ENCODE data around the gene CTNS.

The CTNS gene

GRCh38 chr17:3636154-3636907, at the start of gene CTNS, which contains the start of gene SHPK:
CTNS (plus strand) TSS chr17:3636760; CDS start chr17:3640207, 3,447 bp downstream.
SHPK (minus strand) TSS chr17:3636250; CDS start chr17:3636219, 31 bp downstream.
- DNase-seq (ENCODE audit: low read depth): peak; percentile 59

DNA sequence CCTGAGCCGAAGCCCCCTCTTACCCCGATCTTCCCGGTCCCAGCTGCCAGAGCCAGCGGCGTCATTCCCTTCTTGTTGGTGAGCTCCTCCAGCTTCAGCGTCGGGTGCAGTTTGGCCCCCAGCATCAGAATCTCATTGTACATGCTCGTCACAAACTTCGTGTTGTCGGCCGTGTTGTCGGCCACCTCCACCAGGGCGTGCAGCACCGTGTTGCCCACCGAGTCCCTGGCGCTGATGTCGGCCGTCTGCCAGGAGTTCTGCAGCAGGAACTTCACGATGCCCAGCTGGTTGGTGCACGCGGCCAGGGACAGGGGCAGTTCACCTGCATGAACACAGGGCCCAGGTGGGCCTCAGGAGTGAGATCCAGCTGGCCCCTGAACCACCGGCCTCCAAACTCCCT, 46.8 kb upstream of the CTNS start:
- DNase-seq (ENCODE audit: low read depth): no peak

GRCh38 chr17:3590231-3590630, 46.3 kb upstream of the CTNS start:
- DNase-seq (ENCODE audit: low read depth): no peak

DNA sequence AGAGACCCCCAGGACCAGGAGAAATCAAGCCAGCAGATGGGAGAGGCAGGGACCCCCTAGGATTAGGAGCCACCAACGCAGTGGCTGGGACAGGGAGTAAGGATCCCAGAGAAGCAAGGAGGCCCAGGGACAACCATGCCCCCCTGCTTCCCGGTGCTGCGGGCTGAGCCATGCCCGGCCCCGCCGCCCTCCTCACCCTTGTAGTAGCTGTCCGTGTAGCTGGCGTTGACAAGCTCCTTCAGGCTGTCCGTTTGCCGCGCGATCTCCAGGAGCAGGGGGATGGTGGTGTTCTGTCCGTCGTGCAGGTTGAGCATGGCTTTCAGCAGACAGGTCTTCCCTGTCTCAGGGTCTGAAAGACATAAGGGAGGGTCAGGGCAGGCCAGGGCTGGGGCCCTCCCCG, 45.8 kb upstream of the CTNS start:
- DNase-seq (ENCODE audit: low read depth): no peak

DNA sequence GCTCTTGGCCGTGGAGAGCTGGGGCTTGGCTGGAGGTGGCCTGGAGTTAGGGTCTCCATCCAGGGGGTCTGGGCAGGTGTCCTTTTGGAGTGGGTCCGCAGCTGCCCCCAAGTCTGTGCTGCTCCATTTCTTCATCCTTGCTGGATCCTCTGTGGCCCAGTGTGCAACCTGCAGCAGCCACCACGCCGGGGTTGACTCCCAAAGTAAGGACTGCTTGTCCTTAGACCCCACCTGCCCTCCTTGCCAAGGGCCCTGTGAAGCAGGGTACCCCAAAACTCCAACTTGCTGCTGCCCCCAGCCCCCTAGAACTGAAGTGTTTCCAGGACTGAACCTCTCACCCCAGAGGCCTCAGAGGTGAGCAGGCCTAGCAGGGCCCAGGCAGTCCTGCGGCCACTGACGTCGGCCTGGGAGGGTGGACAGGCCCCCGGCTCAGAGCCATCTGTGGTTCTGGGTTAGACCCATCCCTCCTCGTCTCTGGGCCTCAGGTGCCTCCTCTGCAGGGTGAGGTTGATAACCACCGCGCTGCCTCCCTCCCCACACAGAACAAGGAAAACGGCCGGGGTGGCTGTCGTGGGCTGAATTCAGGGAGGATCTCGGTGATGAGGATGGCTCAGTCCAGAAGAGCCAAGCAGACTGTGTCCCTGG, 44.2 kb upstream of the CTNS start:
- no peak for DNase-seq (ENCODE audit: low read depth)

- DNase-seq (ENCODE audit: low read depth): no peak
Observed at GRCh38 chr17:3593384-3593783, 43.2 kb upstream of the CTNS start.

GRCh38 chr17:3594051-3594800, 42.3 kb upstream of the CTNS start:
- no peak for DNase-seq (ENCODE audit: low read depth)

DNA sequence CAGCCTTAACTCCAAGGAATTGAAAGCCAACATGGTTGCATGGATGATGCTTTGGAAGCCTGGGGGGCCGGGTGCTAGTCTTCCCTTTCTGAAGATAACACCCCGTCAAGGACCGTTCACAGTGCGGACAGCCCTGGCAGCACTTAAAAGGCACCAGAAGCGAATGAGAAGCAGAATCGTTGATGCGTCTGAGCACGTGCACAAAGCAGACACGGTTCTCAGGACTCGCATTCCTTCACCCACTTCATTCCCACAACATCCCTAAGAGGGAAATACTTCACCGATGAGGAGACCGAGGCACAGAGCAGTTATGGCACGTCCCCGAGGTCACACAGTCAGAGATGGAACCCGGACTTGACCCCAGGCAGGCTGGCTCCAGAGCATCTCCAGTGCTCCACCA, 41.6 kb upstream of the CTNS start:
- no peak for DNase-seq (ENCODE audit: low read depth)

DNA sequence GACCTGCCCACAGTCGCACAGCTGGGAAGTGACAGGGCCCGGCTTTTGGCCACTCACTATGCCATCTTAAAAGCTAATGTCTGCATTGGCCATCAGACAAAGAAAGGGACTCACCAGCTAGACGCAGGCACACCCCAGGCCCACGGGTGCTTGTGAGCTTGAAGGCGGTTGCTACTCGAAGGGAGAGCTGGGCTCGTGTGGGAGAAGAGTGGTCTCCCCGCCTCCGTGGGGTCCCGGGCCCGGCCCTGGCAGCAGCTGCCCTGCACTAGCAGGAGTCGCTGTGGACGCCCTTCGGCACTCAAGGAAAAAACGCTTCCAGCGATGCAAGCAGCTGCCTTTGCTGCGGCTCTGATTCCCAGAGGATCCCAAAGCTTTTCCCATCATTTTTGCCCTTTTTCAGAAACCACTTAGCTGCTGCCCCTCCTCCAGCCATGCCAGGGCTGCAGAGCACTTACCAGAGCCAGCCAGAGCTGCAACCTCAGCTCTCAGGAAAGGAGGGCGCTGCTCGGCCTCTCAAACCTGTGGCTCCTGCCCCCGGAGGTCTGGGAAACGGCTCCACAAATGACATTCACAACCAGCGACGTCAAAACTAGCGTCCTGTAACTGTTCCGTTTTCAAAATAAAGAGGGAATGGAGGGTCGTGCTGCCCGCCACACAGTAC, 39.6 kb upstream of the CTNS start:
- no peak for DNase-seq (ENCODE audit: low read depth)

DNA sequence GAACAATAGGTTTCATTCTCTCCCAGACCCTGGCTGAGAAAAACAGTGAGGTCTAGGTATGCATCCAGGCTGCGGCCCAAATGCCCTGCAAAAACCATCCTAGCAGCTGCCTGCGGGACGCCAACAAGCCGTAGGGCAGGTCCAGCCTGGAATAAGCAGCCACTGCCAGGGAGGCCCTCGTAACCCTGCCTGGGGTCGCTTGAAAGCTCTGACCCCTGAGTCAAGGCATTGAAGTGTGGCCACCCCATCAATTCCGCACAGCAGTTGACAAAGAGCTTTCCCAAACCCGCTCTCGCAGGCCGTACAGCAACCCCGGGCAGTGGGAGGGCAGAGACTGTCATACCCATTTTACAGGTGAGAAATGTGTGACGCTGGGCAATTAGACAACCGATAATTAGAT, 38.5 kb upstream of the CTNS start:
- DNase-seq (ENCODE audit: low read depth): no peak

DNA sequence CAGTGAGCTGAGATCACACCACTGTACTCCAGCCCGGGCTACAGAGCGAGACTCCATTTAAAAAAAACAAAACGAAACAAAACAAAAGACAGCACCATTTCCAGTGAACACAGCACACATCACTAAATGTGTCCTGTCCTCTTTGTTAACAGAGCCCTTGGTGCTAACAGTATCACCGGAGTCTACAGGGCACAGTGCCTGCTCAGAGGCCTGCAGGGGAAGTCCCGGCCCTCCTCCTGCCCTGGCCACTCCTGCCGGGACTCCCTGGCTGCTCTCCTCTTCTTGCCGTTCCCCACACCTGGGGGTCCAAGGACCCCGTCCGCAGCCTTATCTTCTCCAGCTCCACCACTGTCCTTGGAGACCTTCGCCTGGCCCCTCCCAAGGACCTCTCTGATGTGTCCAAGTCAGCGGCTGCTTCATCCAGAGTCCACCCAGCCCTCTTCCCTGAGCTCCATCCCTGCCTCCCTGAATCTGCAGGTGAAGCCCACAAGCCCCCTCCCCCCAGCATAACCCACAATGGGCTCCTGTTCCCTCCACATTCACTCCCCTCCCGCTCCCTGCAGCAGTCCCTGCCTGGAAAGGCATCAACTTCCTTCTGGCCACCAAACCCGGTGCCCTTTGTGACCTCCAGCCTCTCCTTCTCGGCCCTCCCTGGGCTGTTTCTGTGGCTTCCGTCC, 35.9 kb upstream of the CTNS start:
- no peak for DNase-seq (ENCODE audit: low read depth)

- DNase-seq (ENCODE audit: low read depth): peak; percentile 2
Observed at GRCh38 chr17:3602499-3602898, 34.1 kb upstream of the CTNS start.

DNA sequence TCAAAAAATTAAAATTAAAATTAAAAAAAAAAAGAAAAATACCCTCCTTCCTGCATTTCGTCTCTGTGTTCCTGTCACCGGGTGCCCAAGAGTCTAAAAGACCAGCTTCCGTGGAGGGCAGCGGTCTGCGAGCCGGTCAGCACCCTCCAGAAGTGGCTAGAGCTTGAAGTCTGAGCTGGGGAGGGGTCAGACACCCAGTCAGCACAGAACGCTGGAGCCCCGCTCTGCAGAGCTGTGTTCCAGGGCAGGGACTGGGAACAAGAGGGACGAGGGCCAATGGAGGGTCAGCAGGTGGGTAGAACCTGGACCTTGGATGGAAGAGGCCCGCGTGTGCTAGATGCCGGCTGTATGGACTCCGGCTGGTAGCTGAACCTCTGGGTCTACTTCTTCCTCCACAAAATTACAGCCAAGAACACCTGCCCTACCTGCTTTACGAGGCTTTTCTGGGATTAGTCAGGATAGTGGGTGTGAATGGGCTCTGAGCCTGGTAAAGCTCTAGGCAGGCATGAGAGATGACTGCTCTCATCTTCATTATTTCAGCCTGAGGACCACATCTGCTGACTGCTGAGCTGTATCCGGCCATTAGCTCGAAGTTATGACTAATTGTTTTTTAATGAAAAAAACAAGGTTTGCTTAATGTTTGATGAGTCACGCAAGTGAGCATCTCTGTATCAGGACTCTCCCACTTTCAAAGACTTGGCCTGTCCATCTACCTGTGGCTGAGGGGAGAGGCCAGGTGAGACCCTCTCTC, 33.3 kb upstream of the CTNS start:
- DNase-seq (ENCODE audit: low read depth): no peak

DNA sequence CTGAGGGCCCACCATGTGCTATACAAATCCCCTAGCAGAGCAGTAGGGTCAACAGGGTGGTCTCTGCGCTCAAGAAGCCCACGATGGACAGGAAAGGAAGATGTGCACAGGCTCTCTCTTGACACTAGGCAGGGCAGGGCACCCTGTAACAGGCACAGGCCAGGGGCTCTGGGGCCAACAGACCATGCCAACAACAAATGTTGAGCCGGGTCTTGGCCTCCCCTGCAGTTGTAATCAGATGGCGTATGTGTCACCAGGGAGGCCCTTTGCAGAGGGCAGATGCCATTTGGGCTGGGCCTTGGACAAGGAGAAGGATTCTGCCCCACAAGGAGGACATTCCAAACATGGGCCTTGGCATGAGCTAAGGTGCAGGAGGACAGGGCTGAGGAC, 32.7 kb upstream of the CTNS start:
- DNase-seq (ENCODE audit: low read depth): no peak

DNA sequence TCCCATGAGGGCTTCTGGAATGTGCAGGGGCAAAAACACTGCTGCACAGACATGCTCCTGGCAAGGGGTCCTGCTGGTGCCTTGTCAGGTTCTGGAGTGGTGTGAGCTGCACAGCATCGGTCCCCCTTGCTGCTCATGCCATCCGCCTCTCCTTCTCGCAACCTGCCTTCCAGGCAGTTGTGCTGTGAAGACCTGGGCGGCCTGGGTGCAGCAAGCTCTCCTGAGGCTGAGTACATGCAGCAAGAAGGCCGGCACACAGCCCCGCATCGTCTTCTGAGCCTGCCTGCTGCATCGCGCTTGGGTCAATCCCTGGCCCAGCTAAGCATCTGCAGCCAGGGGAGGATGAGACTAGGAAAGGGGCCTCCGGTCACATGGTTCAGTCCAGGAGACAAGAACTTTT, 26.9 kb upstream of the CTNS start:
- no peak for DNase-seq (ENCODE audit: low read depth)

GRCh38 chr17:3610523-3610922, 26.0 kb upstream of the CTNS start:
- no peak for DNase-seq (ENCODE audit: low read depth)

- no peak for DNase-seq (ENCODE audit: low read depth)
Observed at GRCh38 chr17:3613124-3613523, 23.4 kb upstream of the CTNS start.

DNA sequence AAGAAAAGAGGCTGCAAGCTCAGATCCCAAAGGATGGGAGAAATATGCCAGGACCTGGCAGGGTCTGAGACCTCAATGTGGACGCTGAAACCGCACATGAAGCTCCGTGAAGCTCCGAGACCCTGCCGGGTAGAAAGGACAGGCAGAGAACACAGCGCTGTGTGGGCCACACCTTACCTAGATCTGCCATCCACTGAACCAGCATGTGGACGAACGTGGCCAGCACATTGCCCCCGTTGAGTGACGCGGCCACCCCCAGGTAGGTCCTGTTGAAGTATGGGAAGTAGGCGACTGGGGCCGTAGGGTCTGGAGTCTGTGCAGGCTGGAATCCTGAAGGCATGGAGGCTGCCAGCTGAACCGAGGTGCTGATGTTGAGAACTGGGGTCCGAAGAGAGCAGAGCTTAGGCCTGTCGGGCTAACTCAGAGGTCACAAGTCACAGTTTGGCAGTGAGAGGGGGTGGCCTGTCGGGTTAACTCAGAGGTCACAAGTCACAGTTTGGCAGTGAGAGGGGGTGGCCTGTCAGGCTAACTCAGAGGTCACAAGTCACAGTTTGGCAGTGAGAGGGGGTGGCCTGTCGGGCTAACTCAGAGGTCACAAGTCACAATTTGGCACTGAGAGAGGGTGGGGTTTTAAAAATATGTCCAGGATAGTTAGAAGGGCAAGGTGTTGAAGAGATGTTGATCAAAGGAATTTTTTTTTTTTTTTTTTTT, 21.2 kb upstream of the CTNS start:
- DNase-seq (ENCODE audit: low read depth): no peak

- DNase-seq (ENCODE audit: low read depth): no peak
Observed at GRCh38 chr17:3621146-3621720, 15.3 kb upstream of the CTNS start.

- DNase-seq (ENCODE audit: low read depth): no peak
Observed at GRCh38 chr17:3622977-3623594, 13.5 kb upstream of the CTNS start.

All from CMK (cell line).